NCI-H128 (cell line): ENCODE results near the gene PLEKHH2.

ENCODE experiments used
- DNase-seq: peaks from one replicate; lab custom pipeline; 2025; ENCODE audit not compliant: unreplicated experiment; lab: John Stamatoyannopoulos, UW

Gene PLEKHH2

DNA sequence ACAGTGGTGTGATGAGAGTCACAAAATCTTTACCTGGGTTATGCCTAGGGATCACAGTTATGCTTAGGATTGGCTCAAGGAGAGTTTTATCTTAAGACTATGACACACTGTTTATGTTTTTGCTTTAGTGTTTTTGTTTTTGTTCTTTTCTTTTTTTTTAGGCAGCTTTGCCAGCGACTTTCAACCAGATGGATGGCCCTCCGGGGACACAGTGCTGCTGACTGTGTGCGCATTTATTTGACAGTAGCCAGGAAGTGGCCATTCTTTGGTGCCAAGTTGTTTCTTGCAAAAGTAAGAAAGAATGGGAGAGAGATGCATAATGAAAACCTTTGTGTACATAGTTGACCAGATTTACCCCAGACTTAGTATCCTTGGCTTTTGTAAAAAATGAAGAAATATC lies 121.7 kb downstream of the PLEKHH2 start:
- no peak for DNase-seq

DNA sequence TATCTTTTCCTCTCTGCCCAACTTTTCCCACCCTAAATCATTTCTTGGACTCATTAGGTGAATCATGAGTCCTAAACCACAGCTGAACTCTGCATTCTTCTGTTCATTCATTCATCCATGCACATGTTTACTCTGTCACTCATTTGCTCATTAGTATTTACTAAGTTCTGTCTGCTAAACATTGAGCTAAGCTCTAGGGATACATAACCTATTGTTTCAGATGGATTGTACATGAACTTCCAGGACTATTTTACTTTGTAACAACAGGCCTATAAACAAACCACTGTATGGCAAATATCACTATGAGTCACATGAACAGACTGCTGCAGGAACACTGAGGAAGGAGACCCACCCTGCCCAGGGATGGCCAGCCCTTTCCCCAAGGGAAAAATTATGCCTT lies 122.1 kb downstream of the PLEKHH2 start:
- no peak for DNase-seq

DNA sequence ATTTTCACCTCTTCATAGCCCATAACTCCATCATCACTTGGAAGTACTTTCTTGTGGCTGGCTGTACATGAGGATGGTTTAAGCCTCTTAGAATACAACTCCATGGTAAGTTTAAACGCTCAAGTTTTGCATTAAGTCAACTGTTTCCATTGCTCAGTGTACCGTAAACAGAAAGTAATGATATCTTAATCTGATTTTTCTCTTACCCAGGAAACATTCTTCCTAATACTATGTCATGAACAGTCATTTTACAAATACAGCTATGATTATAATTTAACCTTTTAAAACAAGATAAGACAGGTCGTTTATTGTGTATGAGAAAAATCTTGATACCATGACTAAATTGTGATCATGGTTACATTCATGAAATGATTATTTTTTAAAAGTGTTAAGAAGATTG lies 125.2 kb downstream of the PLEKHH2 start:
- no peak for DNase-seq

DNA sequence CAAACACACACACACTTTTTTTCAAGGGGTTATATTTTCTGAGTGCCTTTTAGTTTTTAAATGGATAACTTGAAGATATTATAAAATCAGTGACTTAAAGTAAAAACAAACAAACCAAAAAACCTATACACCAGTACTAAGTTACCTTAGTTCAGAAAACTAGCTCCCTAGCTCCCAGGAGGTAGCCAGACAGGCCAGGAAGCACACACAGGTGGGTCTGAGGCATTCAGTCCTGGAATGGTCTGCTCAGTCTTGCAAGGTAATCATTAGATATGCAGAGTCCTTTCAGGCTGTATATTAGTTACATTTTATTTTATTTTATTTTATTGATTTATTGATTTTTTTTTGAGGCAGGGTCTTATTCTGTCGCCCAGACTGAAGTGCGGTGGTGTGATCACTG lies 126.0 kb downstream of the PLEKHH2 start:
- no peak for DNase-seq

DNA sequence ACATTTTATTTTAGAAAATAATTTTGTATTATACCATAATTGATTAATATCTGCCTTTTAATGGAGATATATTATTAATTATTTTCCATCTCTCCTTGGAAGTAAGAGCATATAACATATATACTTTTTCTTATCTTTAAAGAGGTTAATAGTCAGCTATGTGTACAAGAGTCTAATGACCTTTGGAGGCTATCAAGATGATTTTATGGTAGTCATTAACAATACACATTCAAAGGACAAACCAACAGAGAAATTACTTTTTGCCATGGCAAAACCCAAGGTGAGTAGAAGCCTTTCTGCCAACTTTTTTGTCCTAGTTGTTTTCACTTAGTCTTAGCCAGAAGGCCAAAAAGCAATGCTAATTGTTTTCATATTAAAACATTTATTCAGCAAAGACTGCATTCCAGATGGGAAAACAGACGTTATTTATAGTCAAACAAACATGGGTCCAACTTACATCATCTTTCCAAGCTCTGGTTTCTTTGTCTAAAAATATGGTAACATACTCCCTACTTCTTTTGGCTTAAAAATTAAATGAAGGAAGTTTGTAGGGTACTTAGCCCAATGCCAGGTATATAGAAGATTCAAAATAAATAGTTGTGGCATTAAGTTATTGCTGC lies 127.1 kb downstream of the PLEKHH2 start:
- DNase-seq: no peak

DNA sequence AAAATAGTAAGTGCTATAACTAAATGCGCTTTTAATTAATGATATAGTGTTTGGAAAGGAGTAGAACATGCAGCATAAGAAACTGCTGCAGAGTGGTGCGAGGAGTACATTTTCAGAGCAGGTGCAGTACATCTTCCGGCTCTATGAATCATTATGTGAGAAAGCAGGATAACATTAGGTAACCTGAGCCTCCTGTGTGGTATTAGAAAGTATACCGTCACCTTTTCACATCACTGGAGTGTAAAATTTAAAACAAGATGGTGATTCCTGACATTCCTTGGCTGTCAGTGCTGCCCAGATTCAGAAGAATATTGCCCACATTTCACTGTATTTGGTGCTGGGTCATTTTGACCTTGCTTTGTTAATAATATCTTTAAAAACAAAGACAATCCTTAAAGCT lies 128.9 kb downstream of the PLEKHH2 start:
- DNase-seq: no peak

DNA sequence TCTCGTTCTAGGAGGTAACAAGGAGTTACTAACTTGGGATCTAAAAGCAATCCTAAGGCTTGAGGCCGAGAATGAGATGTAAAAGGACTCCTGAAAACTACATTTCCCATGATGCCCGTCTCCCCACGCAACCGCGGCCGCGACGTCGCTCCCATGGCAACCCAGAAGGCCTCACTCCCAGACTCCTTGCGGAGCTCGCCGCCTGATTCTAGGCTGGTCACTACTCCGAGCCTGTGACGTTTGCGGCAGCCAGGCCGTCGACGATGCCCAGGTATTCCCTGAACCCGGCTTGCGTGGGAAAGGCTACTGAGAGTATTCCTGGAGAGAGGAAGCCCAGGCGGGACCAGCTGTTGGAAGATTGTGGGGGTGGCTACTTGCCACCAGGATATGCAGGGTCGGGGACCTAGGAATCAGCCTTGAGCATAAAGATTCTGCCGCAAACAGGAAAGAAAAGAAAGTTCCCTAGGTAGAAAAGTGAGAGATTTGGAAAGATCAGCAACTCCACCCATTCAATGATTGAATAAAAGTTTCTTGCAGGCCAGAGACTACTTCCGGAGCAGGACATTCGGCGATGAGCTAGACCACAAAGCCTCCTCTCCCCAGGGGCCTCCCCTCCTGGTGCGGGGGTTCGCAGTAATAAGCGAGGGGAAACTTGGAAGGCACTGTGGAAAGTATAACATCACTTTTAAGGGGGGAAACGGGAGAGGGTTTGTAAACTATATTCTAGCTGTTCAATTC lies 137.0 kb downstream of the PLEKHH2 start, which contains the start of gene DYNC2LI1:
Gene DYNC2LI1, plus strand, starts transcription at position 164 of the 738 bp plus-strand sequence. Its CDS starts 100 bp downstream, at position 264.
- peak; percentile 56 for DNase-seq

DNA sequence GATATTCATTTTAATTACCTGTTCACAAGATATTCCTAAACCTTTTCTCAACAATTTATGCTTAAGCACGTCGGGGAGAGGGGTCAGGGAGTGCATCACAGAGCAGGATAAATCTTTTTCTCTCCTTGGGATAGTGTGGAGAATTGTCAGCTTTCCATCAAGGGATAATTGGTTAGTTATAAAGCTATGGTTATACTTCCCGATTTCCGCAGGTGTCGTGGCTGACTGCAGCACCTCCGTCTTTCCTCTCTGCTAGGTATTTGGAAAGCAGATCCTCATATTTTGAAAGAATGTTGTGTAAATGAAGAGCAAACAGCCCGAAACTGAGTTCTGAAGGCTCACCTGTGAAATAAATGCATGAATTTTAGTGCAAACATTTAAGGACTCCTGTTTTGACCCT lies 137.6 kb downstream of the PLEKHH2 start:
- DNase-seq: no peak

DNA sequence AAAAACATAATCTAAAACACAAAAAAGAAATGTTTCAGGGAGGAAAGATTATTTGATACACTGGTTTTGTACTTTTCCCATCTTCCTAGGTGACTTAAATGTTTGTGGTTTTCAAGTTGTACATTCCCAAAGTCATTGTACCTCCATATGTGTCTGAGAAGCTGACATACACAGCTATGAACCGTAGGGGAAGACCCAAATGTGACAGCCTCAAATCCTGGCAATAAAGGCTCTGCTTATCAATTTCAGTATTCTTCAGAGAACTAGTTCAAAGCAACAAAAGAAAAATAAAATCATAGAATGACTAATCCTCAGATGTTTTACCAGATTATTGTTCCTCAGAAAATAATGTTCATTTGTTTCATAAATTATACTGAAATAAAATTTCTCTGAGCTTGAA lies 139.3 kb downstream of the PLEKHH2 start:
- no peak for DNase-seq

DNA sequence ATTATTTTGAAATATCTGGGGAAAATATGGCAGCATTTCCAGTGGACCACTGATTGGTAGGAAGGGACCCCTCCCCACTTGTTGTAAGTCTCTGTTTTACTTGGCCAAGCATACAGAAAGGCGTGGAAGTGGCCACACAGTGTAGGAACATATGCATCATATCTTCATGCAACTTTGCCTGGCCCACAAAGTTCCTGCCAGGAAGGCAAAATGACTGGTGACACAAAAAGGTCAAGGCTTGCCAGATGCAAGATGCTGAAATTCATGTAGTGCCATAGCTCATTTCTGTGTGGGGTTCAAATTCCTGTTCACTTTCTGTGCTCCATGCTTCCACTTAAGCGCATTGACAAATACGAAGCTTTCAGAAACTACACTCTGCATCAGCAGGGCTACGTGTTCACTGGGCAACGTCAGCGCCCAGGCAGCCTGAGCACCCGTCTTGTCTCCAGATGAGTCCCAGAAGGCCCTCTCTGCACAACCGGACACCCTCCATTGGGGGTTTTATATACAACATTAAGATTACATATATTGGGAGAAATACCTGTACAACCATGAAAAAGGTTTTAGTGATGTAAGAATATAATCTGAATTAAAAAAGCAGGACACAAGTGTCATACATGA lies 140.4 kb downstream of the PLEKHH2 start:
- DNase-seq: no peak

DNA sequence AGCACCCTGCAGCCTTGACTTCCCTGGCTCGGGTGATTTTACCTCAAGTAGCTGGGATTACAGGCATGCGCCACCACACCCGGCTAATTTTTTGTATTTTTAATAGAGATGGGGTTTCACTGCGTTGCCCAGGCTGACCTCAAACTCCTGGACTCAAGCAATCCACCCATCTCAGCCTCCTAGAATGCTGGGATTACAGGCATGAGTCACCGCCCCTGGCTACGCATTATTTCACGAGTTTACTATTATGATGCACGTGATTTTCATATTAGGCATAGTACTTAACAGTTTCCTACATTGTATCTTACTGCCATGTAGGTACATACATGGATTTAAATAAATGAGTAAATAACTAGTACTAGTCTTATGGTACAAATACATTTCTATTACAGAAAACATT lies 141.2 kb downstream of the PLEKHH2 start:
- DNase-seq: no peak

DNA sequence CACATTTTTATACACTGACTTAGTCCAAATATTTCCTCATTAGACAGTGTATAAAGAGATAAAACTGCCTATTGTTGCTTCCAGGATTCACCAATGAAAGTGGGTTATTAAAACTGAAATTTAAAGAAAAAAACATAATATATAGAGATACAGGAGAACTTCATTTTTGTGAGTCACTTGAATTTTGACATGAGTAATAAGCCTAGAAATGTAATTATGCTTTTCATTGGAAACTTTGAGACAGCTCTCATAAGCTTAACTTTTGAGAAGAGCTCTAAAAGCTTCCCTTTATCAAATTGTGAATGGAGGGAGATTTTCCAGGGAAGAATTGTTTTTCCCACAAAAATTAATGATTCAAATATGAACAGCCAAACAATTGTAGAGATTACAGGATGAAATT lies 150.8 kb downstream of the PLEKHH2 start:
- no peak for DNase-seq

DNA sequence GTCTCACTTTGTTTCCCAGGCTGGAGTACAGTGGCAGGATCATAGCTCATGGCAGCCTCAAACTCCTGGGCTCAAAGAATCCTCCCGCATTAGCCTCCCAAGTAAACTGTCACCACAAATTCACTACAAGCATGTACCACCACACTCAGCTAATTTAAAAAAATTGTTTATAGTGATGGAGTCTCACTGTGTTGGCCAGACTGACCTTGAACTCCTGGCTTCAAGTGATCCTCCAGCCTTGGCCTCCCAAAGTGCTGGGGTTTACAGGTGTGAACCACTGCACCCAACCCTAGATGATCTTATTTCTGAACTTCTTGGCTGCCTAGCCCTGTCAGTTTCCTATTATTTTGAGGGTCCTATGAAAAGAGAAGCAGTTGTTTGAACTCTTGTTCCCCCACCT lies 151.6 kb downstream of the PLEKHH2 start:
- DNase-seq: no peak

DNA sequence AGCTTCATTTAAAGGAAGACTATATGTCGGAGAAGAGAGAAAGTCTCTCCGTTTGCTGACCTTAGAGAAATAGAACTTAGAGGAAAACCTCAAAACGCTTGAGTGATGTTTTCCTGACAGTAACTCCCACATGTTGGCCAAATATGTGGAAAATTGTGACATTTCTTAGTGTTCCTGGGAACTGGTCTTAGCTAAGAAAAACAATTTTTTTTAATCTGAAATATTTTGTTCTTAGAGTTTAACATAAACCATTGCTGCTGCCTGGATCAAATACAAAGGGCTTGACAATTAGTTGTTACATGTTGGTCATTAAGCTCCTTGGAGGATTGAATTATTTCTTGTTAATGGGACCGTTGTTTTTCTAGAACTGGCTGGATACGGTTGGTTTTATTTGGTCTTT lies 153.1 kb downstream of the PLEKHH2 start:
- no peak for DNase-seq

DNA sequence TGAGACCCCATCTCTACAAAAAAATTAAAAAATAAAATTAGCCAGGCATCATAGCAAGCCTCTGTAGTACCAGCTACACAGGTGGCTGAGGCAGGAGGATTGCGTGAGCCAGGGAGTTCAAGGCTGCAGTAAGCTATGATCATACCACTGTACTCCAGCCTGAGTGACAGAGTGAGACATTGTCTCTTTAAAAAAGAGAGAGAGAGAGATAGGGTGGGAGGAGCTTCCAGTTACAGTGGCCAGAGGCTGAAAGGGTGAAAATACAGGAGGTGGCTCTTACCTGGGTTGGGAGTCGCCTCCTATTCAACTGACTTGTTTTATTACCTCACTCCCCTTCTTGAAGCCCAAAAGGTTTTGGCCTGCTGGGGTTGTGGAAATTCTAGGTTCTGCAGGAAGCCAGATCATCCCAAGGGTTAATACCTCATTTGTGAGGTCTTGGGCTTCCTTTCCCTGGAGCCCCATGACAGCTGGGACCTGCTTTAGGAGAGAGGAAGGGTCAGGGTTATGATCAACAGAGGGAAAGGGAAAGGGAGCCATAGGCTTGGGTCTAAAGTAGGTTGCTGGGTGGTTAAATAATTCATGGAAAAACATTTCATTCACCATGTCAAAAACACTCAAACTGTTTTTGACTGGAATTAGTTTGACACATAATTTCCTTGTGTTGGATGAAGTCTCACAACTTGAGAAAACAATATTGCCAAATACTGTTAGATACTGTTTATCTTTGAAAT lies 154.1 kb downstream of the PLEKHH2 start:
- no peak for DNase-seq

DNA sequence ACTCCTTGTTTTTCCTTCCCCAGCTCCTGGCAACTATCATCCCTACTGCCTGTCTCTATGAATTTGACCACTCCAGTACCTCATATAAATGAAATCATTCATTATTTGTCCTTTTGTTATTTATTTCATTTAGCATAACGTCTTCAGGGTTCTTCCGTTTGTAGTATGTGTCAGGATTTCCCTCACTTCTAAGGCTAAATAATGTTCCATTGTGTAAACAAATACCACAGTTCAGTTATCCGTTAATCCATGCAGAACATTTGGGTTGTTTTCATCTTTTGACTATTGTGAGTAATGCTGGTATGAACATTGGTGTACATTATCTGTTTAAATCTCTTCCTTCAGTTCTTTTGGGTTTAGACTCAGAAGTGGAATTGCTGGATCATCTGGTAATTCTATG lies 155.6 kb downstream of the PLEKHH2 start:
- DNase-seq: no peak

DNA sequence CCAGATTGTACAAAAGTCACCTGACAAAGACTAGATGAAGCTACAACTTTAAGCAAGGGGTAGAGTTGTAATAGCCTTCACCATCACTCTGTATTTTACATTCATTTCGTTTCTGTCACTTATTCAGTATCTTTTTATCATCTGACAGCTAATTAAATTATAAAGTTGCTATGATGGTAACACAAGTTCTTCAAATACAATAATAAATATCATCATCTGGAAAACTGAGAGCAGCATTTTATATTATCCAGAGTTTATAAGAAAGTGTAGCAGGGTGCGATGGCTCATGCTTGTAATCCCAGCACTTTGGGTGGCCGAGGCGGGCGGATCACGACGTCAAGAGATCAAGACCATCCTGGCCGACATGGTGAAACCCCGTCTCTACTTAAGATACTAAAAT lies 157.9 kb downstream of the PLEKHH2 start:
- no peak for DNase-seq

DNA sequence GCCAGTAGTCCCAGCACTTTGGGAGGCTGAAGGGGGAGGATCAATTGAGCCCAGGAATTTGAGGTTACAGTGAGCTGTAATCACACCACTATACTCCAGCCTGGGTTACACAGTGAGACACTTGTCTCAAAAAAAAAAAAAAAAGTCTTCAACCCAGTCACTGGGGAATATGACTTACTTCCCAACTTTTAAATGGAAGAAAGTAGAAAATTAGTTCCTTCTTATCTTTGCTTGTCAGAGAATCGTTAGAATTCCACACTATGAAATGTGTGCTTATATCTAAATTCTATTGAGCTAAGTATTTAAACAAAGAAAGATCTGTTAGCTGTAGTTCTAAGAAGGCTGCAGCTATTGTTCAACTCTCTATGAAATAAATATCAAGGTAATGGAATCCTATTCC lies 159.1 kb downstream of the PLEKHH2 start:
- no peak for DNase-seq

DNA sequence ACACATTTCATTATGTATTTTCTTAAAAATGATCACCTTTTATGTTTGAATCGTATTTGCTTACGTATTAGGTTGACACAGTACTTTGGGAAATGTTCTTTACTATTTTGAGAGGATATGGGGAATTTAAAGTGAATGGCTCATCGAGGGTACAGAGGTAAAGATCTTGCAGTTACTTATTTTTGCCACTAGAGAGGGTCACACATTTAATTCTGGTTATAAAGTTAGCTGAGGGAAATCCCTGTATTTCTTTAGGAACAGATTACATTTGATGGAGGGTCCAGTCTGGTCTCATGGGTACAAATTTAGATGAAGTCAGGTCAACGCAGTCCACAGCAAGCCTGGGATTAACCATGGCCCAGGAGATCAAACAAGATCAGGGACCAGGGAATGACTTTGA lies 161.2 kb downstream of the PLEKHH2 start:
- no peak for DNase-seq

DNA sequence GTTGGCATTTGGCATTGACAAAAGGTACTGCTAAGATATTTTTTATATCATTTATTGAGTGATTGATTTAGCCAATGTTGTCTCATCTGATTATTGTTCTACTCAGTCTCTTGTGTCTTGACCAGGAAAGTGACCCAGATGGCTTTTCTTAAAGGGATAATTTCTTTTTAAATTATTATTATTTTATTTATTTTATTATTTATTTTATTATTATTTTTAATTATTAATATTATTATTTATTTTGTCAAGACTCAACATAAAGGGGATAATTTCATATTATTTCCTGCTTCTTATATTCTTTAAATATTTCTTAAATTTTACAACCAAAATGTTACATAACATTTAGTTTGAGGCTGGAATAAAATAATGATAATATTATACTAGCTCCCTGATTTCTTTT lies 163.8 kb downstream of the PLEKHH2 start:
- no peak for DNase-seq

DNA sequence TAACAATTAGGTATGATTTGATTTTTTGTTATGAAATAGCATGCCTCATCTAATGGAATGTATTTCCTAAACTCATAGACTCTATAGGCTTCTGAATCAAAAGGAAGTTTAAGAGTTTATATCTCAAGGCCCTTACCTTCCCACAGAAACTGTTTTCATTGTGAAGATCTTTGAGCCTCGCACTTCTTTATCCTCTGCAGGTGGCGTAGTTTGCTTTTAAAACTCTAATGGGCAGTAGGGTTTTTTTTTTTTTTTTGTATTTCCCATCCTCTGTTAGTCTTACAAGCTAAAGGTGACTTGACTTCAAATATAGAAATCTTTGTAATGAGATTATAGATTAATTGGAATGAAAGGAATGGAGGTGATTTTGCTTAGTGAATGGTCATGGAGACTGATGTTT lies 165.1 kb downstream of the PLEKHH2 start:
- DNase-seq: no peak

DNA sequence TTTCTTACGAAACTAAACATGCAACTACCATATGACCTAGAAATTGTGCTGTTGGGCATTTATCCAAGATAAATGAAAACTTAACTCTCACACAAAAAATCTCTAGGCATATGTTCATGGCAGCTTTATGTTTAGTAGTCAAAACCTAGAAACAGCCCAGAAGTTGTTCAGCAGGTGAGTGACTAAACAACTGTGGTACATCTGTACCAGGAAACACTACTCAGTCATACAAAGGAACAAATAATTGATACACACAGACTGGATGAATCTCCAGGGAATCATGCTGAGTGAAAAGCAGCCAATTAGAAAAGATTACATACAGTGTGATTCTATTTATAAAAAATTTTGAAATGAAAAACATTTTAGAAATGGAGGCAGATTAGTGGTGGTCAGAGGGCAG lies 166.1 kb downstream of the PLEKHH2 start:
- DNase-seq: no peak
